ENCODE measurements around the gene KLHL22. TPM values are rescaled to one million over a fixed set of nuclear protein-coding genes. Genes with fewer than 3 reads are reported as not detected.

The KLHL22 gene
- total and polyA plus RNA-seq, 2 of the 8 experiments (the other 6 are each of a cell fraction or from before 2014, with no cell fraction given): 9.4 to 16.2 TPM

GRCh38 chr22:20428496-20429253 is 66.9 kb downstream of the KLHL22 start:
- no peak overlapping the region for H2BK20ac ChIP-seq (ENCODE audit: low read length)
- H4K8ac ChIP-seq (ENCODE audit: extremely low read depth, insufficient read depth, low read length): no peak overlapping the region
- H2BK120ac ChIP-seq (replicated peaks; ENCODE audit: low read depth, low read length): no peak overlapping the region
- no peak for DNase-seq (ENCODE audit: low read depth in 1 of 2, low spot score in 2 of 2)
- H3K23ac ChIP-seq (ENCODE audit: insufficient read length): no peak overlapping the region
- no peaks in the 10 kb centered on the region for H3K9me3 ChIP-seq (ENCODE audit: insufficient read depth in 2 of 2, low read depth in 1 of 2, low read length in 1 of 2)
- peaks cover 11% of the 10 kb centered on the region; the same call in 1 of the 2 replicates for H3K23me2 ChIP-seq (ENCODE audit: low read depth, low read length)
- no peak overlapping the region for H2AFZ ChIP-seq (ENCODE audit: low read length)
- H3K14ac ChIP-seq (ENCODE audit: insufficient read length): no peak overlapping the region
- no peak overlapping the region for H3K4ac ChIP-seq (replicated peaks; ENCODE audit: insufficient read length, low read depth, low read length)
- peaks cover 22 to 53% (median 44%) of the 10 kb centered on the region in 4 experiments for H3K27me3 ChIP-seq (replicated peaks in 1 of 4; ENCODE audit: control insufficient read depth in 3 of 4, extremely low read depth in 1 of 4, insufficient read depth in 3 of 4, low read length in 3 of 4)
- no peak overlapping the region for H3K56ac ChIP-seq (replicated peaks; ENCODE audit: insufficient read length, low read depth, low read length)
- H3K9ac ChIP-seq (replicated peaks in 1 of 4; ENCODE audit: extremely low read depth in 1 of 4, low read depth in 3 of 4, low read length in 3 of 4): no peak overlapping the region
- ChIA-PET CTCF (ENCODE audit: partially characterized antibody) (interaction anchor here (1.3 to 2.4 kb wide), 4 partner anchors 10 to 27 kb away, joined by 6 to 15 read pairs (median 7); no protein-coding TSS in a partner anchor), POLR2A (ENCODE audit: partially characterized antibody) (interaction anchor here (0.8 kb wide), 1 partner anchor 21 kb away, joined by 3 read pairs; no protein-coding TSS in a partner anchor)
- H3K4me1 ChIP-seq (replicated peaks in 1 of 4; ENCODE audit: control insufficient read depth in 3 of 4, insufficient read depth in 4 of 4, low read length in 3 of 4): peaks cover 0 to 23% (median 16%) of the 10 kb centered on the region in 4 experiments; a peak in 5 of 7 replicates
- no peaks in the 10 kb centered on the region for H3K79me2 ChIP-seq (ENCODE audit: control insufficient read depth in 1 of 2, insufficient read depth in 2 of 2, low read length in 2 of 2)
- peaks cover 11 to 37% of the 10 kb centered on the region in 2 experiments for H4K20me1 ChIP-seq (replicated peaks in 1 of 2; ENCODE audit: control insufficient read depth in 1 of 2, insufficient read depth in 2 of 2, low read length in 2 of 2)
- 0 out of 2 replicates have a peak overlapping the region, but pooled peaks have one; percentile 49 for H2BK5ac ChIP-seq (ENCODE audit: low read depth, low read length)
- no peak overlapping the region for H4K91ac ChIP-seq (replicated peaks; ENCODE audit: insufficient read length, low read length)
- H3K79me1 ChIP-seq (ENCODE audit: low read depth, low read length): no peaks in the 10 kb centered on the region; the same call in none of the 2 replicates
- no peak overlapping the region for H2AK5ac ChIP-seq (ENCODE audit: low read depth, low read length)
- 54% methylated on average over 21 of the region's 23 CpGs; no CpG with 5 or more reads in 1 of the 2 experiments for WGBS, 2 experiments (ENCODE audit: extremely low coverage in 1 of 2, insufficient coverage in 1 of 2, insufficient read length in 1 of 2, insufficient replicate concordance in 2 of 2, low coverage in 1 of 2, low lambda C conversion rate in 2 of 2, missing lambda C conversion rate in 1 of 2)
- H4K5ac ChIP-seq (ENCODE audit: insufficient read length, low read depth, low read length): no peak overlapping the region
- no peaks in the 10 kb centered on the region for H3K36me3 ChIP-seq (ENCODE audit: control insufficient read depth in 2 of 4, insufficient read depth in 4 of 4, low read length in 3 of 4)
- H2BK12ac ChIP-seq (ENCODE audit: low read depth, low read length): no peak overlapping the region
- H2BK15ac ChIP-seq (ENCODE audit: low read length): no peak overlapping the region
- no peak overlapping the region for H3K27ac ChIP-seq (ENCODE audit: low read depth, low read length)
- TF ChIP-seq TEAD4 (IDR thresholded peaks at IDR 0.05; ENCODE audit: low read depth, low read length) (no peak), POLR2A (IDR thresholded peaks at IDR 0.05; ENCODE audit: control extremely low read depth in 1 of 2, low read depth in 2 of 2, low read length in 2 of 2) (no peak), NRF1 (IDR thresholded peaks at IDR 0.05; ENCODE audit: low read depth, low read length) (no peak), KDM4A (IDR thresholded peaks at IDR 0.05; ENCODE audit: low read depth, low read length, severe bottlenecking) (no peak), MAFK (IDR thresholded peaks at IDR 0.05; ENCODE audit: low read depth, low read length) (no peak), POLR2AphosphoS5 (IDR thresholded peaks at IDR 0.05; ENCODE audit: low read depth, low read length) (no peak), TBP (IDR thresholded peaks at IDR 0.05; ENCODE audit: low read depth, low read length) (no peak), MAX (IDR thresholded peaks at IDR 0.05) (no peak), TCF12 (IDR thresholded peaks at IDR 0.05; ENCODE audit: low read depth, low read length) (no peak), CTBP2 (IDR thresholded peaks at IDR 0.05; ENCODE audit: borderline replicate concordance, insufficient read depth, insufficient read length, low read length) (no peak)
- TF ChIP-seq, protein P1, sequence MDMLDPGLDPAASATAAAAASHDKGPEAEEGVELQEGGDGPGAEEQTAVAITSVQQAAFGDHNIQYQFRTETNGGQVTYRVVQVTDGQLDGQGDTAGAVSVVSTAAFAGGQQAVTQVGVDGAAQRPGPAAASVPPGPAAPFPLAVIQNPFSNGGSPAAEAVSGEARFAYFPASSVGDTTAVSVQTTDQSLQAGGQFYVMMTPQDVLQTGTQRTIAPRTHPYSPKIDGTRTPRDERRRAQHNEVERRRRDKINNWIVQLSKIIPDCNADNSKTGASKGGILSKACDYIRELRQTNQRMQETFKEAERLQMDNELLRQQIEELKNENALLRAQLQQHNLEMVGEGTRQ (IDR thresholded peaks at IDR 0.05; ENCODE audit: low read length): no peak
- peak overlapping the region in 3 of 4 experiments; percentile 11 to 49 (median 24); a peak in 5 of 8 replicates for H3K4me3 ChIP-seq (ENCODE audit: extremely low read depth in 1 of 4, insufficient read depth in 2 of 4, low read depth in 3 of 4, low read length in 4 of 4)
- peak overlapping the region; percentile 33 to 83 for H3K4me2 ChIP-seq (ENCODE audit: insufficient read depth in 1 of 2, low read depth in 2 of 2, low read length in 2 of 2)
- no peak overlapping the region for H3K18ac ChIP-seq (ENCODE audit: extremely low read depth, low read length)
- FAIRE-seq: no peak

Measured in H1 (cell line).